ENCODE results near the gene DLGAP1.

GRCh38 chr18:3456686-3457069, 998.4 kb downstream of the DLGAP1 start:
- TF ChIP-seq CTCF (IDR thresholded peaks at IDR 0.05) (no peak), POLR2A (IDR thresholded peaks at IDR 0.05) (no peak), POLR2AphosphoS5 (IDR thresholded peaks at IDR 0.05) (no peak), EP300 (IDR thresholded peaks at IDR 0.05) (no peak)

Measured in gastroesophageal sphincter (tissue), 3 donors.